HEK293 (cell line): ENCODE results near the gene TPM1.

Source experiments
- BCL11A ChIP-seq: fragments of 450-650 bp; formaldehyde crosslinking; IDR thresholded peaks from 2 replicates; pipeline ENCODE4 v1.5.1; 2016; ENCODE audit warnings: low read depth, missing biosample characterization, missing genetic modification characterization
- CTCF ChIP-seq: fragments of 450-650 bp; formaldehyde crosslinking; IDR thresholded peaks from 2 replicates; pipeline ENCODE4 v1.5.1; 2016; ENCODE audit warnings: missing biosample characterization, missing genetic modification characterization
- OVOL3 ChIP-seq: fragments of 450-650 bp; formaldehyde crosslinking; IDR thresholded peaks from 2 replicates; pipeline ENCODE4 v1.5.1; 2016; ENCODE audit warnings: missing biosample characterization, missing genetic modification characterization
- PBX3 ChIP-seq: sonication (generic); formaldehyde crosslinking; IDR thresholded peaks from 2 replicates; pipeline ENCODE4 v1.8.1; 2022; ENCODE audit warnings: mild to moderate bottlenecking, moderate library complexity, missing genetic modification reagents
- SP7 ChIP-seq: fragments of 450-650 bp; formaldehyde crosslinking; IDR thresholded peaks from 2 replicates; pipeline ENCODE4 v1.5.1; 2016; ENCODE audit warnings: missing biosample characterization, missing genetic modification characterization
- ZNF121 ChIP-seq: fragments of 450-650 bp; formaldehyde crosslinking; IDR thresholded peaks from 2 replicates; pipeline ENCODE4 v1.5.1; 2016; ENCODE audit warnings: missing biosample characterization, missing genetic modification characterization
- ZNF138 ChIP-seq: fragments of 450-650 bp; formaldehyde crosslinking; IDR thresholded peaks from 2 replicates; pipeline ENCODE4 v1.5.1; 2016; ENCODE audit warnings: missing biosample characterization, missing genetic modification characterization, borderline replicate concordance
- ZNF214 ChIP-seq: fragments of 450-650 bp; formaldehyde crosslinking; IDR thresholded peaks from 2 replicates; pipeline ENCODE4 v1.5.1; 2017; ENCODE audit warnings: missing biosample characterization, mild to moderate bottlenecking, missing genetic modification characterization, borderline replicate concordance
- ZNF24 ChIP-seq: fragments of 450-650 bp; formaldehyde crosslinking; IDR thresholded peaks from 2 replicates; pipeline ENCODE4 v1.5.1; 2016; ENCODE audit warnings: missing biosample characterization, missing genetic modification characterization
- ZNF48 ChIP-seq: fragments of 450-650 bp; formaldehyde crosslinking; IDR thresholded peaks from 2 replicates; pipeline ENCODE4 v1.5.1; 2016; ENCODE audit warnings: missing biosample characterization, missing genetic modification characterization
- ZNF580 ChIP-seq: fragments of 450-650 bp; formaldehyde crosslinking; IDR thresholded peaks from 2 replicates; pipeline ENCODE4 v1.5.1; 2016; ENCODE audit warnings: missing biosample characterization, missing genetic modification characterization
- ZNF585B ChIP-seq: fragments of 450-650 bp; formaldehyde crosslinking; IDR thresholded peaks from 2 replicates; pipeline ENCODE4 v1.5.1; 2016; ENCODE audit warnings: missing biosample characterization, missing genetic modification characterization

- TF ChIP-seq CTCF (tag by site-specific recombination) (no peak), ZNF121 (tag by site-specific recombination) (no peak), OVOL3 (tag by site-specific recombination) (no peak), SP7 (tag by site-specific recombination) (no peak), ZNF48 (tag by site-specific recombination) (no peak), PBX3 (CRISPR knock-in tag) (no peak), BCL11A (tag by site-specific recombination) (no peak), ZNF580 (no peak), ZNF214 (tag by site-specific recombination) (no peak), ZNF585B (tag by site-specific recombination) (no peak), ZNF138 (tag by site-specific recombination) (no peak), ZNF24 (tag by site-specific recombination) (no peak)
Measured at GRCh38 chr15:63000706-63001105, 41.8 kb upstream of the TPM1 start.
